Fibroblast of the aortic adventitia (primary cell): Measurements from ENCODE around the gene PTTG1IP. TPM values are rescaled to one million over a fixed set of nuclear protein-coding genes. Genes with fewer than 3 reads are reported as not detected.

ENCODE experiments used
- DNase-seq: peaks from one replicate; pipeline ENCODE4 v3.0.0-alpha.2; 2010; ENCODE audit warnings: low read depth
- H3K4me3 ChIP-seq: 2 replicates; pipeline ENCODE4 v1.5.1; 2011; ENCODE audit warnings: low read depth, mild to moderate bottlenecking, control low read depth, low read length, moderate library complexity
- CTCF ChIP-seq: IDR thresholded peaks from 2 replicates; pipeline ENCODE4 v1.5.1; 2011; ENCODE audit warnings: mild to moderate bottlenecking, low read length, control low read depth, inconsistent platforms; ENCODE audit not compliant: insufficient read depth
- total RNA-seq: library from RNA; depleted of rRNA; stranded (reverse); fragments of >200 nt; gene quantifications from 2 replicates; pipeline ENCODE4 v1.2.3, GENCODE V29; 2012; ENCODE audit warnings: low replicate concordance

The PTTG1IP gene
- total RNA-seq, 1 donor: 226 TPM

- no peak overlapping the region for H3K4me3 ChIP-seq
- TF ChIP-seq CTCF: no peak
- DNase-seq: no peak
Observed at GRCh38 chr21:44898851-44899767, 25.6 kb upstream of the PTTG1IP start.

- no peak overlapping the region for H3K4me3 ChIP-seq
- no peak for TF ChIP-seq CTCF
- no peak for DNase-seq
Observed at GRCh38 chr21:44898011-44898488, 24.6 kb upstream of the PTTG1IP start.

DNA sequence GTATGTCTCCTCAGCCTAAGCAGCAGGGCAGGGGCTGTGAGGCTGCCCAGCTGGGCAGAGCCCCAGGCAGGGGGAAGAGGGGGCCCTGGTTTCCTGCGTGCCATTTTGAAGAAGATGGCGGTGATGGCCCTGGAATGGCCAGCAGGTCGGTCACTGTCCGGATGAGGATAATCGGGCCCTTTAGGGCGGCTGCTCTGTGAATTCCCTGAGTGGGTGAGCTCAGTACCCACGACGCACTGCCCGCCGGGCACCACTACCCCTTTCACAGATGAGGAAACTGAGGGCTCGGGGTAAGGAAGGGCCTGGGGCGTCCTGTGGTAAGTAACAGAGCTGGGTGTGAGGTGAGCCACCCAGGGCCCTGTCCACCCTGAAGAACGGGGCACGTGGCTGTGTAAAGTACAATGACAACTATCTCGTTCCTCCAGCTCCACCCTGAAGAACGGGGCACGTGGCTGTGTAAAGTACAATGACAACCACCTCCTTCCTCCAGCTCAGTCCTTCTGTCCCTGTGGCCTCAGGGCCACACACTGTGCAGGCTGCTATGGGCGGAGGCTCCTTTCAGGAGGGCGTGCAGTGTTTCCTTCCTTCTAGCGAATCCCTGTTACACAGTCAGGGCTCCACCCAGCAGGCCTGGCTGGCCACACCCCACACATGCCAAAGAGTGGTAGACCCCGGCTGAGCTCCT lies 24.0 kb upstream of the PTTG1IP start:
- H3K4me3 ChIP-seq: no peak overlapping the region
- no peak for TF ChIP-seq CTCF
- no peak for DNase-seq

- no peak for DNase-seq
- TF ChIP-seq CTCF: no peak
- no peak overlapping the region for H3K4me3 ChIP-seq
Observed at GRCh38 chr21:44896561-44897286, 23.2 kb upstream of the PTTG1IP start.

DNA sequence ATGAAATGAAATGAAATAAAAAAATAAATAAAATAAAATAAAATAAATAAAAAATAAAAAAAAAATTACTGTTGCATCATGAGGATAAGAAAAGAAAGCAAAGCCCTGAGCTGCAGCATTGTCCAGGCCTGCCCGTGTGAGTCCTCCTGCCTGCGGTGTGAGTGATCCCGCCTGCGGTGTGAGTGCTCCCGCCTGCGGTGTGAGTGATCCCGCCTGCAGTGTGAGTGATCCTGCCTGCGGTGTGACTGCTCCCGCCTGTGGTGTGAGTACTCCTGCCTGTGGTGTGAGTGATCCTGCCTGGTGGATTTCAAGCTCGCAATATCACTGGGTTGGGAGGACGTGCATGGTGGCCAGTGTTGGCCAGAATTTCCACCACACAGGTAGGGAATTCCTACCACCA lies 22.4 kb upstream of the PTTG1IP start:
- TF ChIP-seq CTCF: no peak
- DNase-seq: no peak
- no peak overlapping the region for H3K4me3 ChIP-seq

DNA sequence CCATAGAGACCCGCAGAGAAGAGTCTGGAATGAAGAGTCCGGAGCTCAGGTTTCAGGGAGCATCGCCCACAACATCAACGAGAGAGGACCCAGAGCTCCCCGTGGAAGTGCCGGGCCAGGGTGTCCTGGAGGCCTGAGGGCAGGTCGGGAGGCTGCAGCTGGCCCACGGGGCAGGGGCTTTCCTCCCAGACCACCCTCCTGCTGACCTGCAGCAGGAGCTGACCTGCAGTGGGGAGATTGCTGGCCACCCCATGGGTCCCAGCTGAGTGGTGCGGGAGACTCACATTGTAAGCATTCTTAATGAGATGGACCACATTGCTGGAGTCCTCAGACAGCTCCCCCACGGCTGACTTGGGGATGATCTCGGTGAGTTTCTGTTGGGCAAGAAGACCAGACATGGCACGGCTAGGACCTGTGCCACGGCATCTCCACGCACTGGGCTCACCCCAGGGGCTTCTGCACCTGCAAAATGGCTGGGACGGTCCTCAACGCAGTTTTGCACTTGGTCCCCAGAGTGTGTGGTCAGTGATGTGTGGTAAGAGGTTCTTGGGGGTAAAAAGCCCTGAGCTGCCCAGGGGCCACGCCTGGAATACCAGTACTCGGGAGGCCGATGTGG lies 21.3 kb upstream of the PTTG1IP start:
- no peak for DNase-seq
- TF ChIP-seq CTCF: no peak
- no peak overlapping the region for H3K4me3 ChIP-seq
